Measurements from ENCODE around the gene RNASE13.
"Not testable (repeated sequence)": the region's sequence is repeated elsewhere in the genome, so short reads cannot be mapped to it uniquely, and the experiment has no call there.

Gene RNASE13

DNA sequence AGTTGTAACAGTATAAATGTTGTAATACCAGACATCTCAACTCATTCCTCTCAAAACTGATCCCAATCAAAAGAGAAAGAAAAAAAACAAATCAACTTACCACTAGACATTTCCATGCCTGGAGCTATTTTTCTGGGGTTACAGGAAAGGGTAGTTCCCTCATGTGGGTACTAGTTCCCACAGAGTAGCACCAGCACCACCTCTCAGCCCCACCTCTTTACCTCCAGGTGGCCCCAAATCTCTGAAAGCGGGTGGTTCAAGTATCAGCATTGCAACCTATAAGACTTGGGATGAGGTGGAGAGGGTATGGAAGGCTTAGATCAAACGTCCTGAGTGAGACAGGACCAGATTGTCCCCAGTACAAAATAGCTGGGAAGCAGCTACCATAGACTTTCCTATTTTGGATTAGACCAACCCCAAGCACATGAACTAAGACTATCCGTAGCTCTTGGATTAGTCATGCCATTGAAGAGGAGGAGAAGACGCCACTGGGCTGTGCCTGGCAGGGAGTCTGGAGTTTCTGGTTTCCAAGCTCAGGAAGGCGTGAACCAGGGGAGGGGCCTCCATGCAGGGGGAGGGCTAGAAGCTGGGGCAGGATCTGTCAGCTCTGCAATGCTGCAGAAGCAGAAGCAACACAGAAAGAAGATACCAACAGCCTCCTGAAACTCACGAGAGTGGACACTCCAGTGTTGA, 35.8 kb downstream of the RNASE13 start, which contains the start of gene SLC39A2:
Gene SLC39A2, plus strand, starts transcription at position 620 of the 693 bp plus-strand sequence. CDS start 154 bp downstream, outside the sequence.
- no peaks in the 10 kb centered on the region for H3K27me3 ChIP-seq (ENCODE audit: control insufficient read depth, insufficient read depth, low read length)
- H3K4me3 ChIP-seq (ENCODE audit: low read depth, low read length), result peak within 1 kb of the TSS; percentile 22; the same call in 1 of the 2 replicates
- no peaks in the 10 kb centered on the region for H3K9me3 ChIP-seq (ENCODE audit: control insufficient read depth, insufficient read depth, low read depth, low read length)
- no peak within 1 kb of the TSS for H3K9ac ChIP-seq (ENCODE audit: low read length)
- no peak within 1 kb of the TSS for H3K27ac ChIP-seq (ENCODE audit: low read depth, low read length)
- peaks cover 22% of the 10 kb centered on the region for H3K4me1 ChIP-seq (ENCODE audit: control insufficient read depth, insufficient read depth, low read length)
- H3K36me3 ChIP-seq (ENCODE audit: control insufficient read depth, insufficient read depth, low read length), result peaks cover 35% of the 10 kb centered on the region

- Histone ChIP-seq H3K27ac (ENCODE audit: low read depth, low read length) (no peak overlapping the region), H3K9me3 (ENCODE audit: control insufficient read depth, insufficient read depth, low read depth, low read length) (no peaks in the 10 kb centered on the region), H3K4me1 (ENCODE audit: control insufficient read depth, insufficient read depth, low read length) (peaks cover 22% of the 10 kb centered on the region), H3K36me3 (ENCODE audit: control insufficient read depth, insufficient read depth, low read length) (peaks cover 38% of the 10 kb centered on the region), H3K27me3 (ENCODE audit: control insufficient read depth, insufficient read depth, low read length) (no peaks in the 10 kb centered on the region), H3K9ac (ENCODE audit: low read length) (no peak overlapping the region), H3K4me3 (ENCODE audit: low read depth, low read length) (no peak overlapping the region)
These were observed 36.5 kb downstream of the RNASE13 start for GRCh38 chr14:20998139-20998538.

GRCh38 chr14:20997564-20997963, 37.0 kb downstream of the RNASE13 start:
- Histone ChIP-seq H3K9ac (ENCODE audit: low read length) (no peak overlapping the region), H3K36me3 (ENCODE audit: control insufficient read depth, insufficient read depth, low read length) (peaks cover 44% of the 10 kb centered on the region), H3K4me1 (ENCODE audit: control insufficient read depth, insufficient read depth, low read length) (peaks cover 22% of the 10 kb centered on the region), H3K27ac (ENCODE audit: low read depth, low read length) (no peak overlapping the region), H3K4me3 (ENCODE audit: low read depth, low read length) (no peak overlapping the region), H3K27me3 (ENCODE audit: control insufficient read depth, insufficient read depth, low read length) (no peaks in the 10 kb centered on the region), H3K9me3 (ENCODE audit: control insufficient read depth, insufficient read depth, low read depth, low read length) (no peaks in the 10 kb centered on the region)

DNA sequence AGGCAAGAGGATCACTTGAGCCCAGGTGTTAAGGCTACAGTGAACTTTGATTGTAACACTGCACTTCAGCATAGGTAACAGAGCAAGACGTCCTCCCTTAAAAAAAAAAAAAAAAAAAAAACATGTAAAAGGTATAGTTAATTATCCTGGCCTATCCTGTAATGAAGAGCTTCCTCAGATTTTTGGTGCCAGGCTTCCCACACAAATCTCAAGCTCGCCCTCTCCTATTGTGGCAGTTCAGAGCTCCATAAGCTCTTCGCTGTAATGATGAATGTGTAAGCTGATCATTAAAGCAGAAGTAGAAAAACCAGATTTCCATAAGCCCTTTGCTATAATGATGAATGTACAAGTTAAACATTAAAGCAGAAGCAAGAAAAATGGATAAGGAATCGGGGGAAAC, 37.5 kb downstream of the RNASE13 start:
- H3K27ac ChIP-seq (ENCODE audit: low read depth, low read length), result no peak overlapping the region
- no peak overlapping the region for H3K9ac ChIP-seq (ENCODE audit: low read length)
- H3K9me3 ChIP-seq (ENCODE audit: control insufficient read depth, insufficient read depth, low read depth, low read length), result no peaks in the 10 kb centered on the region
- H3K27me3 ChIP-seq (ENCODE audit: control insufficient read depth, insufficient read depth, low read length), result no peaks in the 10 kb centered on the region
- H3K4me3 ChIP-seq (ENCODE audit: low read depth, low read length), result no peak overlapping the region
- H3K4me1 ChIP-seq (ENCODE audit: control insufficient read depth, insufficient read depth, low read length), result peaks cover 22% of the 10 kb centered on the region
- H3K36me3 ChIP-seq (ENCODE audit: control insufficient read depth, insufficient read depth, low read length), result peaks cover 49% of the 10 kb centered on the region

DNA sequence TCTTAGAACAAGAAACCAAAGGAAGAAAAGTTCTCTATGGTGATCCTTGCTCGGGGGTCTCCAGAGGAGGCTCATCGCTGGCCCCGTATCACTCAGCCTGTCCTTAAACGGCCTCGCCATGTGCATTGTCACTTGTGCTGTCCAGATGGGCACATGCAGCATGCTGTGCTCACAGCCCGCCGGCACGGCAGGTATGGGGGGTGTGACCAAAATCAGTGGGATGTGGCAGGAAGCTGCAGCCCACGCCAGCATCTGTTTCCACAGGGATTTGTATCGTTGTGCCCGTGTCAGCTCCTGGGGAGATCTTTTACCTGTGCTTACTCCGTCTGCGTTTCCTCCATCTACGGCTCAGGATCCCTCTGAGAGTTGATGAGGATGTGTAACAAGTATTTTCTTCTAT, 38.1 kb downstream of the RNASE13 start:
- Histone ChIP-seq H3K9ac (ENCODE audit: low read length) (no peak overlapping the region), H3K4me3 (ENCODE audit: low read depth, low read length) (no peak overlapping the region), H3K9me3 (ENCODE audit: control insufficient read depth, insufficient read depth, low read depth, low read length) (no peaks in the 10 kb centered on the region), H3K27me3 (ENCODE audit: control insufficient read depth, insufficient read depth, low read length) (no peaks in the 10 kb centered on the region), H3K27ac (ENCODE audit: low read depth, low read length) (no peak overlapping the region), H3K36me3 (ENCODE audit: control insufficient read depth, insufficient read depth, low read length) (peaks cover 53% of the 10 kb centered on the region), H3K4me1 (ENCODE audit: control insufficient read depth, insufficient read depth, low read length) (peaks cover 22% of the 10 kb centered on the region)

GRCh38 chr14:20989787-20990600, 44.6 kb downstream of the RNASE13 start, which contains the start of gene METTL17:
METTL17 (plus strand) TSS chr14:20989980; CDS start chr14:20990003, 23 bp downstream.
- Histone ChIP-seq H3K27ac (ENCODE audit: low read depth, low read length) (peak within 1 kb of the TSS; percentile 30; the same call in 1 of the 2 replicates), H3K36me3 (ENCODE audit: control insufficient read depth, insufficient read depth, low read length) (peaks cover 30% of the 10 kb centered on the region), H3K4me1 (ENCODE audit: control insufficient read depth, insufficient read depth, low read length) (peaks cover 9% of the 10 kb centered on the region), H3K9ac (ENCODE audit: low read length) (peak within 1 kb of the TSS; percentile 87), H3K9me3 (ENCODE audit: control insufficient read depth, insufficient read depth, low read depth, low read length) (no peaks in the 10 kb centered on the region), H3K27me3 (ENCODE audit: control insufficient read depth, insufficient read depth, low read length) (no peaks in the 10 kb centered on the region), H3K4me3 (ENCODE audit: low read depth, low read length) (peak within 1 kb of the TSS; percentile 90)

- peaks cover 24% of the 10 kb centered on the region for H3K36me3 ChIP-seq (ENCODE audit: control insufficient read depth, insufficient read depth, low read length)
- no peaks in the 10 kb centered on the region for H3K27me3 ChIP-seq (ENCODE audit: control insufficient read depth, insufficient read depth, low read length)
- H3K9ac ChIP-seq (ENCODE audit: low read length), result no peak overlapping the region
- no peaks in the 10 kb centered on the region for H3K9me3 ChIP-seq (ENCODE audit: control insufficient read depth, insufficient read depth, low read depth, low read length)
- H3K4me3 ChIP-seq (ENCODE audit: low read depth, low read length), result peak overlapping the region; percentile 53
- peaks cover 9% of the 10 kb centered on the region for H3K4me1 ChIP-seq (ENCODE audit: control insufficient read depth, insufficient read depth, low read length)
- no peak overlapping the region for H3K27ac ChIP-seq (ENCODE audit: low read depth, low read length)
These were observed 45.2 kb downstream of the RNASE13 start for GRCh38 chr14:20989471-20989786.

DNA sequence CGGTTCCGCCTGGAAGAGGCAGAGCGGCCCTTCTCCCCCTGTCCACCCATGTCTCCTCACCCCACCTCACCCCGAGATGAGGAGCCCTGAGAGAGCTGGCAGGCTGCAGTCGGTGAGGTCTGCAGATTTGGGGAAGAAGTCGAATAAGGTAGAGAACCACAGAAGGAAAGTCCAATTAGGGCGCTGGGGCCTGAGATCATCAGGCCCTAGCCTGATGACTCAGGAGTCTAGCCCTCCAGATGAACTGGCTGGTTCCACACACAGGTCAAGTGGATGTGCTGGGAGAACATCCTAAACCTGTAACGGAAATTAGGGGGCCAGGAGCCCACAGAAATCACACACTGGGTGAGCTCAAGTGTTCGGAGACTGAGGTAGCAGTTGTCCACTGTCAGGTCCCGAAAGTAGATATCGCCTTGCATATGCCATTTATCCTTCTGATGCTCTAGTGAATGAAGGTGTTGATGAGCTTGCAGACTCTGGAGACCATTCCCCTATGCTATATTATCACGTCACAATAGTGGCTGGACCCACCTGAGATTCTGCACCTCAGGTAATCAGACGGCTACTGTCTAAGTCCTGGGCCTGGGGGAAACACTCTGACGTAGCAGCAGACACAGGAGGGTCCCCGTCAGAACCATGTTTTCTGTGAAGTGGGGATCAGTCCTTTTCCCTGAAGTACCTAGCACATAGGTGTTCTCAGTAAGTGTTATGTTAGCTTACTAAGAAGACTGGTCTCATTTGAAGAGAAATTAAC, 45.7 kb downstream of the RNASE13 start:
- no peaks in the 10 kb centered on the region for H3K27me3 ChIP-seq (ENCODE audit: control insufficient read depth, insufficient read depth, low read length)
- peak overlapping the region; percentile 53 for H3K4me3 ChIP-seq (ENCODE audit: low read depth, low read length)
- H3K27ac ChIP-seq (ENCODE audit: low read depth, low read length), result no peak overlapping the region
- H3K36me3 ChIP-seq (ENCODE audit: control insufficient read depth, insufficient read depth, low read length), result peaks cover 19% of the 10 kb centered on the region
- no peaks in the 10 kb centered on the region for H3K9me3 ChIP-seq (ENCODE audit: control insufficient read depth, insufficient read depth, low read depth, low read length)
- H3K9ac ChIP-seq (ENCODE audit: low read length), result no peak overlapping the region
- peaks cover 9% of the 10 kb centered on the region for H3K4me1 ChIP-seq (ENCODE audit: control insufficient read depth, insufficient read depth, low read length)

DNA sequence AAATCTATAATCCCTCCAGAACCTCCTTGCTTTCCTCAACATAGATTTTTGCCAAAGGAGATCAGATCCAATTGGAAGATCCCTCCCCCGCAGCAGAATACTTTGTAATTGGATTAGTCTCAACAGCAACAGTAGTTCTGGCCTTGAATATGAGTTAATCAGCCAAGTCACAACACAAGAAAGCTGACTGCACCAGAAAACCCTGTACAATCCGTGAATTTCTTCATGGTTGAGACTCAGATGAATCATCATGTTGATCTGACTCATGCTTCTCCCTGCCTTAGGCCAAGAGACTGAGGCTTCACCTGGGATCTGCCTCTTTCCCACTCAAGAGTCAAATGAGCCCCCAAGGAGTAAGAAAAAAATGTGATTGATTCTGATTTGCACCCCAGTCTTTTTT, 47.8 kb downstream of the RNASE13 start:
- Histone ChIP-seq H3K36me3 (ENCODE audit: control insufficient read depth, insufficient read depth, low read length) (peaks cover under 1% of the 10 kb centered on the region), H3K4me1 (ENCODE audit: control insufficient read depth, insufficient read depth, low read length) (peaks cover 9% of the 10 kb centered on the region), H3K9me3 (ENCODE audit: control insufficient read depth, insufficient read depth, low read depth, low read length) (no peaks in the 10 kb centered on the region), H3K27me3 (ENCODE audit: control insufficient read depth, insufficient read depth, low read length) (no peaks in the 10 kb centered on the region), H3K9ac (ENCODE audit: low read length) (no peak overlapping the region), H3K4me3 (ENCODE audit: low read depth, low read length) (no peak overlapping the region), H3K27ac (ENCODE audit: low read depth, low read length) (no peak overlapping the region)

GRCh38 chr14:20985650-20986049, 49.0 kb downstream of the RNASE13 start:
- not testable (repeated sequence) for H3K27ac ChIP-seq (ENCODE audit: low read depth, low read length); H3K4me1 ChIP-seq (ENCODE audit: control insufficient read depth, insufficient read depth, low read length); H3K9me3 ChIP-seq (ENCODE audit: control insufficient read depth, insufficient read depth, low read depth, low read length); H3K4me3 ChIP-seq (ENCODE audit: low read depth, low read length); H3K36me3 ChIP-seq (ENCODE audit: control insufficient read depth, insufficient read depth, low read length); H3K27me3 ChIP-seq (ENCODE audit: control insufficient read depth, insufficient read depth, low read length); H3K9ac ChIP-seq (ENCODE audit: low read length)
